Stimulated activated CD8-positive, alpha-beta memory T cell treated with anti-CD3 and anti-CD28 coated beads, Interleukin-12 subunit alpha, Interleukin-12 subunit beta, amount 100 ng/mL, for 4 hours (primary cell): ENCODE data around the gene SETX.

Experiments used
- DNase-seq: peaks from one replicate; pipeline ENCODE4 v3.0.0-alpha.2; 2020; ENCODE audit warnings: low read depth

SETX gene

GRCh38 chr9:132357764-132358163, 3.0 kb upstream of the SETX start:
- no peak for DNase-seq

DNA sequence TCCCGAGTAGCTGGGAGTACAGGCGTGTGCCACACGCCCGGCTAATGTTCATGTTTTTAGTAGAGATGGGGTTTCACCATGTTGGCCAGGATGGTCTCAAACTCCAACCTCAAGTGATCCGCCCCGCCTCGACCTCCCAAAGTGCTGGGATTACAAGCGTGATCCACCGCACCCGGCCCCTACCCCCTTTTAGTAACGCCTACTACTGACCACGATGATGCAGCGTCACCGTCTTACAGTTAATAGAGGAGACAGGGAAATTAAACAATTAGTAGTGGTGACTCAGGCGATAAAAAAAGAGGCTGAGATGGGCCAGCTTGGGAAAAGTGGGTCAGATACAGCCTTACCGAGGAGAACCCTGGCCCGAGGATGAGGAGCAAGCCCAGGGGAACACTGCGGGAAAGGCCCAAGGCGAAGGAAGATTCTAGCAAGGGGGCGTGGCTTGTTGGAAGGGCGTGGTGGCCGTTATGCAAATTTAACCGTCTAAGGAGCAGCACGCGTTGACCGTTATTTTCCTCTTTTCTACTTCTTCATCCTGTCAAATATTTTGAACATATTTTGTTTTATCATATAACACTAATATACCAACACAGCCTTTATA, 1.6 kb upstream of the SETX start:
- no peak for DNase-seq

DNA sequence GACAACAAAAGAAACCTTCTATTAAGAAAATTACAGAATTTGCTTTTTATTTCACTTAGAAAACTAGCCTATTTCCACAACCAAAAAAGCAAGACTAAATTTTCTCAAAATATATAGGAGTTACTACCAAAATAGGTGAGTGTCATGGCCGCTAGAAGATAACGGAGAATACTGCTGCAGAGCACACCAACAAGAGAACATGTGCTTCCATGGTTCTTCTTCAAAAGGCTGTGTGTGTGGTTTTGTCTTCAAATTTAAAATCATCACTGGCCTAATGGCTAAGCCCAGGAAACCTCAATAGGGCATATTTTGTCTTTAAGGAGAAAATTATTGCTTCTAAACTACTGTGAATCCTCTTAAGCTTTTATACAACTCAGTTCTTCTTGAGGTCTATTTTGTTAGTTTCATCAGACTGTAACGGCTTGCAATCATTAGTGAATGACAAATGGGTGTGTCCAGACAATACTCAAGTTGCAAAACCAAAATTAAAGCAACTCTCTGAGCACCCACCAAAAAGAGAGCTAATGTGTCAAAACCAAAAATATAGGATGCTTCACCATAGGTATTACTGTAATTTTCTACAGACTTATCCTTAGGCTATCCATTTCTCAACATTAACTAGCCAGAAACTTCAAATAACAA, 3.3 kb downstream of the SETX start:
- no peak for DNase-seq

GRCh38 chr9:132350861-132351315, 3.9 kb downstream of the SETX start:
- no peak for DNase-seq

DNA sequence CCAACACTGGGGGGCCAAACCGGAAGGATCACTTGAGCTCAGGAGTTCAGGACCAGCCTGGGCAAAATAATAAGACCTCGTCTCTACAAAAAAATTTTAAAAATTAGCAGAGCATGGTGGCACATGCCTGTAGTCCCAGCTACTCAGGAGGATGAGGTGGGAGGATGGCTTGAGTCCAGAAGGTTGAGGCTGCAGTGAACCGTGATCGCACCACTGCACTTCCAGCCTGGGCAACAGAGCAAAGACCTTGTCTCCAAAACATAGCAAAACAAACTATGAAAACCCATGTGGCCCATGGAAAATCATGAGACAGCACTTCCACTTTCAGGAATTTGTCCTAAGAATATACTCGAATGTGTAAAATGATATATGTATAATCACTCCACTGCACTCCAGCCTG, 6.1 kb downstream of the SETX start:
- no peak for DNase-seq

- DNase-seq, result no peak
Observed at GRCh38 chr9:132346177-132346576, 8.6 kb downstream of the SETX start.

DNA sequence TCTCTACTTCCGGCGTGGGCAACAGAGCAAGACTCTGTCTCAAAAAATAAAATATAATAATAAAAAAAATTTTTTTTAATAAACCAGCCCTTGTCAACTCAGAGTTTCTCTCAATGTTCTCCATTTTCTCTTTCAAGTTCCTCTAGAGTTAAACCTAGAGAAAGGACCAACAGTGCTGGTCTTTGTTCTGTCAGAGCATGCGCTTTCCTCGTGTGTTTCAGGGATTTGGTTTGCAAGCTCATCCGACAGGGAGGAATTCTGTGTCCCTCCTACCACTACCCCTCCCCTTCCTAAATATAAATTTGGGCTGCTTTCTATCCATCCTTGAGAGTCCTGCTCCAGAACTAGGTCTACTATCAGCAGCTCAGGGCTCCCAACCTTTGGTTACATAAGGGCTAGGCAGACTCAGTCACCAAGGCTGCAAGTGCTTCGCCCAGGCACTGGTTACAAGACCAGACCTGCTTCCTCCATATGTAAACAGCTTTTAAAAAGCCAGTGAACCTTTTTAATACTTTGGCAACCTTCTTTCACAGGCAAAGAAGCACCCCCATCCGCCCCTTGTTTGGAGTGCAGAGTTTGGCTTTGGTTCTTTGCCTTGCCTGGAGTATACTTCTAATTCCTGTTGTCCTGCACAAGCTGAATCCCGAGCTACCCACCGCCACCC, 13.5 kb downstream of the SETX start:
- DNase-seq, result no peak

DNA sequence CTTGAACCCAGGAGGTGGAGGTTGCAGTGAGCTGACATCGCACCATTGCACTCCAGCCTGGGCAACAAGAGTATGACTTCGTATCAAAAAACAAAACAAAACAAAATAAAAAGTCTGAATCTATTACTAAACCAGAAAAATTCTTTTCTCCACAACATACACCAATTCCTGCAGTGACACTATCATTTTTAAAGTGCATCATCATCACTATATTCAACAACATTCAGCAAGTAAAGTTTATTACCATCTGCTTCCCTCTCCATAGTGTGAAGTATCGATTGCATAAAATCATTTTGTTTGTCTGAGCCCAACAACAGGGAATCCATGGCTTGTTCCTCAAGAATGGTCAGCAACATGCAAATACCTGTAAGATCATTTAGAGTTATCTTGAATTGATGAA, 20.4 kb downstream of the SETX start:
- no peak for DNase-seq

- no peak for DNase-seq
Observed at GRCh38 chr9:132333556-132333955, 21.2 kb downstream of the SETX start.

DNA sequence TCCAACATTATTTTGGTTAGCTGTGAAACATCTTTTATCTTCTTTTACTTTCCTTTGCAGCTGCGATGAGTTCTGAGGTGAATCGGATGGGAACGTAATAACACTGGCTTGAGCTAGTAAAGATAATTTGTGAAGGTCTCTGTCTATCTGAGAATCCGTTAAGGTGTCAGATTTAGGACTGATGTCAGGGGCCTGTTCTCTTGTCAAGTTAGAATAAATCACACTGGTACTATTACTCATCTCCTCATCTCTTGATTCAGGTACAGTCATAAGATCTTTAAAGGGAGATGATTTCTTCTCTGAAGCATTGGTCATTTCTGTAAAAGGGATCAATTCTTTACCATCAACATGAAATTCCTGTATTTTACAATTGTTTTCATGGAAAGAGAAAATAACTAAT, 26.2 kb downstream of the SETX start:
- DNase-seq, result no peak

- no peak for DNase-seq
Observed at GRCh38 chr9:132327537-132327936, 27.2 kb downstream of the SETX start.

GRCh38 chr9:132324425-132324824, 30.4 kb downstream of the SETX start:
- no peak for DNase-seq

- DNase-seq, result no peak
Observed at GRCh38 chr9:132319421-132320110, 35.2 kb downstream of the SETX start.

DNA sequence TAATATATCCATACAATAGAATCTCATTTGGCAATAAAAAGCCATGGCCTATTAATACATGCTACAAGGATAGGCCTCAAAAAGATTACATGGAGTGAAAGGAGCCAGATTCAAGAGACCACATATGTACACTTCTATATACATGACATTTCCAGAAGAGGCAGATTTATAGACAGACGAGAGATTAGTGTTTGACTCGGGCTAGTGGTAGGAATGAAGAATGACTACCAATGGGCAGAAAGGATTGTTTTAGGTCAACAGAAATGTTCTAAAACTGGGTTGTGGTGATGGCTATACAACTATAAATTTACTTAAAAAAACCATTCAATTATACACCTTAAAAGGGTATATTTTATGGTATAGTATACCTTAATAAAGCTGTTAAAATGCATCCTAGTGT, 41.9 kb downstream of the SETX start:
- DNase-seq, result no peak

- no peak for DNase-seq
Observed at GRCh38 chr9:132312426-132312825, 42.4 kb downstream of the SETX start.

- no peak for DNase-seq
Observed at GRCh38 chr9:132311978-132312377, 42.8 kb downstream of the SETX start.

DNA sequence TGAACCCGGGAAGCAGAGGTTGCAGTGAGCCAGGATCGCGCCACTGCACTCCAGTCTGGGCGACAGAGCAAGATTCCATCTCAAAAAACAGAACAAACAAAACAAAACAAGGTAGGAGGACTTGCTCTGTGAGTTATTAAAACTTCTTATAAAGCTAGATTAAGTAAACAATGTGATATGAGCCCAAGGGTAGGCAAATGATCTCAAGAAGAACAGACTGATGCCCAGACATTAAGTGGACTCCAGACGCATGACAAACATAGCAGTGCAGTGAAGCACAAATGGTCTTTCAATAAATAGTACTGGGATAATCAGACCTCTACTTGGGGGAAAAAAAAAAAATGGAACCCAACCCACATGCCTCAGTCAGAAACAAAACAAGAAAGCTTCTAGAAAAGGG, 45.7 kb downstream of the SETX start:
- DNase-seq, result no peak

- DNase-seq, result no peak
Observed at GRCh38 chr9:132301521-132301920, 53.3 kb downstream of the SETX start.

GRCh38 chr9:132299221-132299620, 55.6 kb downstream of the SETX start:
- DNase-seq, result no peak

DNA sequence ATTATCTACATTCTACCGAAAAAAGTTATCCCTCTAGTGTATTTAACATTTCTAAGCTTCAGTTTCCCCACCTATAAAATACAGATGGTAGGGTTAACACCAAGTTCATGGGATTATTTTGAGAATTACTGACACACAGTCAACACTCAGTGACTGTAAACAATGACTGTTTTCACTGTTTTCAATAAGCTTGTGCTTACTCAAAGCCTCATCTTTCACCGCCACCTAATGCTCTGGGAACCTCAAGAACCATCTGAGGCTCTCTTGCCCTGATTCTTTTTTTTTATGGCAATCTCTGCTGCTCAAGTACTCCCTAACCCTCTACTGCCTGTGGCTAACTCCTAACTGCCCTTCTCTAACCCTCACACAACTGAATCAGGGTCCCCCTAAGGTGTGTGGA, 59.6 kb downstream of the SETX start:
- no peak for DNase-seq

DNA sequence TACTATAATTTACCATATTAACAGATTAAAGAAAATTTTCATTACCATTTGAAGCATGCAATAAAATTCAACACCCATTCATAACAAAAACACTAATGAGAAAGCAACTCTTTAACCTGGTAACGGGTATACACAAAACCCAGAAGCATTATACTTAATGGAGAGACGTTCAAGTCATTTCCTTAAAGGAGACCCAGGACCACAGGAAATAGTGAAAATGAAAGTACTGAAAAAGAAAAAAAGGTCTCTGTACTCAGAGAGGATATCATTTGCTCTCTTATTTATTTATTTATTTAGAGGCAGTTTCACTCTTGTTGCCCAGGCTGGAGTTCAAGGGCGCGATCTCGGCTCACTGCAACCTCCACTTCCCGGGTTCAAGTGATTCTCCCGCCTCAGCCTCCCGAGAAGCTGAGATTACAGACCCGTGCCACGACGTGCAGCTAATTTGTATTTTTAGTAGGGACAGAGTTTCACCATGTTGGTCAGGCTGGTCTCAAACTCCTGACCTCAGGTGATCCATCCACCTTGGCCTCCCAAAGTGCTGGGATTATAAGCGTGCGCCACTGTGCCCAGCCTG, 61.6 kb downstream of the SETX start:
- DNase-seq, result no peak

DNA sequence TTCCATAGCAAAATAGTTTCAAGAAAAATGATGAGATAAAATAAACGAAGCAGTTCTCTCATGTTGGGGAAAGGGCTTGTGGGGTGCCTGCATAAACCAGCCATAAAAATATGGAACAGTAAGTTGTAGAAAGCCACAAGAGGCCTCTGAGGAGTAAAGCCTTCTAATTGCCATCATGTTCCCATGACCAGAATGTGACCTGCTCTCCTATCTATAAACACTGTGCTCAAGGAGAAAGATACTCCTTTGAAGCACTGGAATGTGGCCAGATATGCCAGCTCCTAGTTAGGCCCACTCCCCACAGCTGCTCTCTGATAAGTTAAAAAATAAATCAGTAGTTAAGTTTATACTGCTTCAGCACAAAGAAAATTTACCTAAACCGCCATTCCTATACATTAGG, 65.8 kb downstream of the SETX start:
- no peak for DNase-seq

DNA sequence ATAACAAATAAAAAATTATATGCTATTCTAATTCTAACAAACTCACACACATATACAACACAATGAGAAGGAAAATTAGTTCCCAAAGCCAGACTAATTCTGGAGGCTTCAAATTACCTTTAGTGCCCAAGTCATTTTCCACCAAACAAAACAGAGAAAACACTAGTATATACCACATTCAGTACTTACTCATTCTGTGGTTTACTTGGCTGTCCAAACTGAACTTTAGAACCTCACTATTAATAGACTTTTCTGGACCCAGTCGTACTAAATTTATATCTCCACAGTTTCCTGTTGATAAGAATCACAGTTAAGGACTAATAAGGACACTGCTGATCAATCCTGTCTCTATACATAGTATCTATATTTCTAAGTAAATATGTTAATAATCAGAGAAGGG, 66.4 kb downstream of the SETX start:
- DNase-seq, result no peak
